Stomach smooth muscle (tissue), 2 donors: ENCODE results near the gene AGAP1.

Experiments
- H3K27ac ChIP-seq: one replicate; pipeline ENCODE4 v1.7.0; 2013; ENCODE audit warnings: mild to moderate bottlenecking, low read length, inconsistent platforms
- H3K27me3 ChIP-seq, 2 donors: one replicate each; pipeline ENCODE4 v1.7.0; 2013; ENCODE audit warnings: low read length in 2 of 2; ENCODE audit not compliant: insufficient read depth in 2 of 2, control insufficient read depth in 1 of 2
- H3K36me3 ChIP-seq, 2 donors: one replicate each; pipeline ENCODE4 v1.7.0; 2013; ENCODE audit warnings: low read length in 2 of 2; ENCODE audit not compliant: control insufficient read depth in 2 of 2, insufficient read depth in 2 of 2
- H3K4me1 ChIP-seq: one replicate; pipeline ENCODE4 v1.7.0; 2013; ENCODE audit warnings: low read length; ENCODE audit not compliant: control insufficient read depth, insufficient read depth
- H3K4me3 ChIP-seq, 2 donors: one replicate each; pipeline ENCODE4 v1.7.0; 2013; ENCODE audit warnings: low read length in 2 of 2
- H3K9ac ChIP-seq, 2 donors: one replicate each; pipeline ENCODE4 v1.7.0; 2013; ENCODE audit warnings: low read length in 2 of 2, mild to moderate bottlenecking in 1 of 2
- H3K9me3 ChIP-seq, 2 donors: one replicate each; pipeline ENCODE4 v1.7.0; 2013; ENCODE audit warnings: low read length in 2 of 2; ENCODE audit not compliant: control insufficient read depth in 2 of 2
- donor health status: healthy.
- donor health status: Pancreatic carcinoma.

The AGAP1 gene

GRCh38 chr2:235462415-235462790 is 31.4 kb upstream of the AGAP1 start:
- Histone ChIP-seq H3K4me1 (no peaks in the 10 kb centered on the region), H3K27ac (no peak overlapping the region), H3K4me3 (no peak overlapping the region), H3K27me3 (no peaks in the 10 kb centered on the region), H3K36me3 (no peaks in the 10 kb centered on the region), H3K9me3 (no peaks in the 10 kb centered on the region), H3K9ac (no peak overlapping the region)

GRCh38 chr2:235463893-235464292 is 29.9 kb upstream of the AGAP1 start:
- no peak overlapping the region for H3K4me3 ChIP-seq
- H3K4me1 ChIP-seq = peaks cover 2% of the 10 kb centered on the region
- H3K36me3 ChIP-seq = no peaks in the 10 kb centered on the region
- H3K27me3 ChIP-seq = no peaks in the 10 kb centered on the region
- H3K27ac ChIP-seq = no peak overlapping the region
- no peaks in the 10 kb centered on the region for H3K9me3 ChIP-seq
- no peak overlapping the region for H3K9ac ChIP-seq

DNA sequence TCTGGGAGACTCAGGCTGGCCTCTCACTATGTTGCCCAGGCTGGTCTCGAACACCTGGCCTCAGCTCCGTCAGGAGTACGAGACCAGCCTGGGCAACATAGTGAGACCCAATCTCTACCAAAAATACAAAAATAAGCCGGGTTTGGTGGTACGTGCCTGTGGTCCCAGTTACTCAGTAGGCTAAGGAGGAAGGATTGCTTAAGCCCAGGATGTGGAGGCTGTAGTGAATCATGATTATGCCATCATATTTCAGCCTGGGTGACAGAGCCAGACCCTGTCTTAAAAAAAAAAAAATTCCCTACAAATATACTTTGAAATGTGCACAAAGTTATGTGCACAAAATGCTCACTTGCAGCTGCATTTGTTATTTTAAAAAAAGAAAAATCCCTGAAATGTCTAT is 26.3 kb upstream of the AGAP1 start:
- Histone ChIP-seq H3K4me3 (no peak overlapping the region), H3K27ac (no peak overlapping the region), H3K9ac (no peak overlapping the region), H3K36me3 (no peaks in the 10 kb centered on the region), H3K9me3 (no peaks in the 10 kb centered on the region), H3K4me1 (peaks cover 8% of the 10 kb centered on the region), H3K27me3 (no peaks in the 10 kb centered on the region)

- Histone ChIP-seq H3K27me3 (no peaks in the 10 kb centered on the region), H3K9ac (peak overlapping the region in 1 of 2 donors; percentile 13)
Measured at GRCh38 chr2:235468978-235469655, 24.7 kb upstream of the AGAP1 start.

DNA sequence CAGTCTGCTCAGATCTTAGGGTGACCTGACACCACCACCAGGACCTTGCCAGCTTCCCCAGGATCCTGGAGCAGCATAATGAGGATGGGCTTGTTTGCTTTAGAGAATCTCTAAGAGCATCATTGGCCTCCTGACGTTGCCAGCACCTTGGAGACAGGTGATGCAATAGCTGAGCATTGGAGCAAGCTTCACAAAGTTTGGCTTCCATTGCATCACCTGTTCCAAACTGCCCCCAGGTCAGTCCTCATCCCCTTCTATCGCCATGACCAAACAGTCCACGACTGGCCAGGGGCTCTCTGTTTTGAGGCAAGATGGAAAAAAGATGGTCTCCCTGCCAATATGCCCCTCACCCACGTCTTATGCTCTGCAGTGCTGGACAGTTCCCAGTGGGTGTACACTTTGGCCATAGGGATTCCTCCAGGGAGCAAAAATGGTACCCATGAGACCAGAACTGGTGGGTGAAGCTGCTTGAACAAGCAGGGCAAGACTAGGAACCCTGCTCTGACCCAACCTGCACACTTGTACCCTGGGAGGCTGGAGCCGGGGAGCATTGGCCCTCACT is 22.6 kb upstream of the AGAP1 start:
- Histone ChIP-seq H3K27me3 (no peaks in the 10 kb centered on the region), H3K36me3 (no peaks in the 10 kb centered on the region), H3K9me3 (no peaks in the 10 kb centered on the region), H3K27ac (no peak overlapping the region), H3K4me1 (peaks cover 8% of the 10 kb centered on the region), H3K4me3 (no peak overlapping the region), H3K9ac (no peak overlapping the region)

More at GRCh38 chr2:235468978-235469655, 24.7 kb upstream of the AGAP1 start:
- Histone ChIP-seq H3K9me3 (no peaks in the 10 kb centered on the region), H3K4me3 (peak overlapping the region in 1 of 2 donors; percentile 52), H3K4me1 (peaks cover 8% of the 10 kb centered on the region), H3K36me3 (no peaks in the 10 kb centered on the region), H3K27ac (peak overlapping the region; percentile 62)

DNA sequence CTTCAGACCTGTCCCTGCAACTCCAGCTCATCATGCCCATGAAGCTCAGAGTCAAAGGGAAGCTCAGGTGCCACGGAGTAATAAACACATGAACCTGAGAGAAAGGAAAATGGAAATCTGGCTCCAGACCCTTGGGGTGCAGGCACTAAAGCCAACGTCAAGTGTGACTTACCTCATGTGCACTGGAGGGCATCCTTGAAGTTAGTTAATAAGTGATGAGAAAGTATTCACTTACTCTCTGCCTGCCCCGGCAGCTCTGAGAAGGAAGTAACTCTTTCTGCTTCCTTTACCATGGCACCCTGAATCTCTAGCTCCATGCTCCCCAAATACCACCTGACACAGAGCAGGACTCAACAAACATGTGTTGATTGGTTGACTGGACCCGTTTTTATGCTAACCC is 21.4 kb upstream of the AGAP1 start:
- Histone ChIP-seq H3K9ac (no peak overlapping the region), H3K27me3 (no peaks in the 10 kb centered on the region), H3K36me3 (no peaks in the 10 kb centered on the region)

DNA sequence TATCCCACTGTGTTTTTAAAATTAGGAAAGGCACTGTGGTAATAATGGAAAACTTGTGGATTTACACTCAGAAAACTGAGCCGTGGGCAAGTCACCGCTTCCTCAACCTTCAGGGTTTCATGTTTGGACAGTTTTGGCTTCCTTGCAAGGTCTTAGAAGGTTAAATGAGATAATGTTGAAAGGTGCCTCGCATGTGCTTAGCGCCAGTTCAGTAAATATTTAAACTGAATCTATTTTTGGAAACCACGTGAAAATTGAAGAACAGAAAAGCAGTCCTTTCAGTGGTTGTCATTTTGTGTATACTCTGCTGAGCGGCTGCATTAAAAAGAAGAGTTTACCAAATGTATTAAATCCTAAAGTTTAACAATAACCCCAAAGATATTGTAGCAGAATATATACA is 15.2 kb upstream of the AGAP1 start:
- Histone ChIP-seq H3K27me3 (no peaks in the 10 kb centered on the region), H3K4me1 (peaks cover 10% of the 10 kb centered on the region), H3K36me3 (no peaks in the 10 kb centered on the region), H3K9ac (peak overlapping the region in 1 of 2 donors; percentile 12), H3K9me3 (no peaks in the 10 kb centered on the region), H3K27ac (no peak overlapping the region), H3K4me3 (no peak overlapping the region)

More for the DNA sequence above, 21.4 kb upstream of the AGAP1 start:
- Histone ChIP-seq H3K4me3 (no peak overlapping the region), H3K27ac (no peak overlapping the region), H3K4me1 (peaks cover 8% of the 10 kb centered on the region), H3K9me3 (no peaks in the 10 kb centered on the region)

DNA sequence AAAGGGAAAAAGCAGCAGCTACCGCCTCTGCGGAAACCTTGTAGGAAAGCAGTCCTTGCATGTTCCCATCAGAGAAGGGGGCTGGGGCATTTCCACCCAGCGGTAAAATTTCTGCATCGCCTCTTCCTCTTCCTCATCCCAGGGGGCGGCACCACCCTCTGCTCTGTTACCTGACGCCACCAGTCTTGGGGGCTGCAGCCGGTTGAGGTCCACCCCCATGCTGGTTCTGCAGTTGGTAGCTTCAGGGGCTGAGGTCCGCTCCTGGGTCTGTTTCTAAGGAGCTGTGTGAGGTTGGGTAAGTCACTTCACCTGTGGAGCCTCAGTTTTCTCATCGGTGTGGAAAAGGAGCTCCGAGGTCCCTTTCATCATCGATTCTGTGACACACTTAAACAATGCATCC is 14.2 kb upstream of the AGAP1 start:
- H3K9ac ChIP-seq = no peak overlapping the region
- no peaks in the 10 kb centered on the region for H3K9me3 ChIP-seq
- H3K27ac ChIP-seq = no peak overlapping the region
- H3K4me1 ChIP-seq = peaks cover 10% of the 10 kb centered on the region
- no peak overlapping the region for H3K4me3 ChIP-seq
- H3K36me3 ChIP-seq = no peaks in the 10 kb centered on the region
- no peaks in the 10 kb centered on the region for H3K27me3 ChIP-seq

- Histone ChIP-seq H3K27me3 (no peaks in the 10 kb centered on the region), H3K9me3 (peaks cover 0 to 2% of the 10 kb centered on the region in 2 donors), H3K36me3 (no peaks in the 10 kb centered on the region), H3K4me1 (peaks cover 10% of the 10 kb centered on the region), H3K9ac (no peak overlapping the region), H3K27ac (no peak overlapping the region), H3K4me3 (no peak overlapping the region)
Measured at GRCh38 chr2:235480614-235481013, 13.2 kb upstream of the AGAP1 start.

GRCh38 chr2:235483313-235483712 is 10.5 kb upstream of the AGAP1 start:
- no peak overlapping the region for H3K4me3 ChIP-seq
- H3K4me1 ChIP-seq = peaks cover 6% of the 10 kb centered on the region

GRCh38 chr2:235485362-235485761 is 8.5 kb upstream of the AGAP1 start:
- no peaks in the 10 kb centered on the region for H3K36me3 ChIP-seq
- H3K4me1 ChIP-seq = no peaks in the 10 kb centered on the region
- no peak overlapping the region for H3K4me3 ChIP-seq
- H3K27me3 ChIP-seq = no peaks in the 10 kb centered on the region
- H3K9me3 ChIP-seq = peaks cover 3 to 4% of the 10 kb centered on the region in 2 donors
- no peak overlapping the region for H3K27ac ChIP-seq
- H3K9ac ChIP-seq = no peak overlapping the region

More at GRCh38 chr2:235483313-235483712, 10.5 kb upstream of the AGAP1 start:
- Histone ChIP-seq H3K9ac (no peak overlapping the region), H3K36me3 (no peaks in the 10 kb centered on the region), H3K27ac (no peak overlapping the region), H3K9me3 (peaks cover 3 to 4% of the 10 kb centered on the region in 2 donors), H3K27me3 (no peaks in the 10 kb centered on the region)
